ENCODE data around the gene TSPAN4. TPM values are rescaled to one million over a fixed set of nuclear protein-coding genes. Genes with fewer than 3 reads are reported as not detected.

The TSPAN4 gene
- total and polyA plus RNA-seq, 10 donors = 32.1 to 140 (median 107) TPM

DNA sequence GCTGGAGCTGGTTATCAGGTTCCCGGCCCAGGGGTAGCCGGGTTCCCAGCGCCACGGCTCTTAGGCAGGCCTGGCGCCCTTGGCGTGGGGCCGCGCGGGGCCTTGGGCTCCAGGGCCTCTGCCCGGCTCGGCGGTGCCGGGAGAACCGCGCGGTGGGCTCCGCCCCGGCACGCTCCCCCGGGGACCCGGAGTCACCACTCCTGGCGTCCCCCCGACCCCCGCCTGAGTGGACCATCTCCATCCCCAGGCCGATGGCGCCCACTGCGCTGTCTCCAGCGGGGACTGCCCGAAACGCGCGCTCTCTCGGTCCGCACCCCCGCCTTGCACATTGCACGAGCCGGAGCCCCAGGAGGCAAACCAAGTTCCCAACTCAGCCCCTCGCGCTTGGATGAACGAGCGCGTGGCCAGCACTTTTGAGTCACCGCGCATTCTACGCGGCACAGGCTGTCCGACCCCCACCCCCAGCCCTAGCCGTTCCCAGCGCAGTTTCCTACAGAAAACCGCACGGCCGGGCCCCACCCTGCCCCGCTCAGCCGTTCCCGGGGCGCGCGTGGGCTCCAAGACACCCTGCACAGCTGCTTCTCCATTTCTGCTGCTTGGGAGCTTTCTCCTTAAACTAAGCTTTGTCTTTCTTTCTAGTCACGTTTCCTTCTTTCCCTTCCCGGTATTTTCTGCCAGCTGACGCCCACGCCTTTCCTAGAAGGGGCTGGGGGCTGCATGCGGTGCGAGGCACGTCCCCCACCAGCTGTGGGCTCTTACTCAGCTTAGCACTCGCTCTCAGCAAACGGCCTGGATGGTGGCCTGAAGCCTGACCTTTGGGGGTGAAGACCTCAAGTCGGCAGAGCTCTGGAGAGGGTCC, 68.6 kb downstream of the TSPAN4 start:
- peak; percentile 76 for DNase-seq
- 1 to 9% (median 3%) methylated on average over 24 to 68 of the region's 68 CpGs for WGBS, 5 donors
- Histone ChIP-seq H3K27me3 (replicated peaks in 1 of 7) (no peaks in the 10 kb centered on the region), H3K27ac (peak overlapping the region; percentile 88 to 97 (median 93)), H3K36me3 (peaks cover 0 to 30% (median 0%) of the 10 kb centered on the region in 6 donors), H3K4me3 (peak overlapping the region; percentile 78 to 98 (median 86)), H3K9me3 (no peaks in the 10 kb centered on the region), H3K4me1 (peaks cover 5 to 75% (median 38%) of the 10 kb centered on the region in 6 donors)
- intact Hi-C loops (cut with DNase I; ENCODE audit: low total_unique reads) = no loop called here
- peak in 2 of 3 donors; percentile 61 to 67 for TF ChIP-seq POLR2AphosphoS5 (IDR thresholded peaks at IDR 0.05)
- TF ChIP-seq, protein P1, sequence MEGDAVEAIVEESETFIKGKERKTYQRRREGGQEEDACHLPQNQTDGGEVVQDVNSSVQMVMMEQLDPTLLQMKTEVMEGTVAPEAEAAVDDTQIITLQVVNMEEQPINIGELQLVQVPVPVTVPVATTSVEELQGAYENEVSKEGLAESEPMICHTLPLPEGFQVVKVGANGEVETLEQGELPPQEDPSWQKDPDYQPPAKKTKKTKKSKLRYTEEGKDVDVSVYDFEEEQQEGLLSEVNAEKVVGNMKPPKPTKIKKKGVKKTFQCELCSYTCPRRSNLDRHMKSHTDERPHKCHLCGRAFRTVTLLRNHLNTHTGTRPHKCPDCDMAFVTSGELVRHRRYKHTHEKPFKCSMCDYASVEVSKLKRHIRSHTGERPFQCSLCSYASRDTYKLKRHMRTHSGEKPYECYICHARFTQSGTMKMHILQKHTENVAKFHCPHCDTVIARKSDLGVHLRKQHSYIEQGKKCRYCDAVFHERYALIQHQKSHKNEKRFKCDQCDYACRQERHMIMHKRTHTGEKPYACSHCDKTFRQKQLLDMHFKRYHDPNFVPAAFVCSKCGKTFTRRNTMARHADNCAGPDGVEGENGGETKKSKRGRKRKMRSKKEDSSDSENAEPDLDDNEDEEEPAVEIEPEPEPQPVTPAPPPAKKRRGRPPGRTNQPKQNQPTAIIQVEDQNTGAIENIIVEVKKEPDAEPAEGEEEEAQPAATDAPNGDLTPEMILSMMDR (IDR thresholded peaks at IDR 0.05 in 8 of 11, conservative IDR thresholded peaks at IDR 0.05 in 3 of 11) = peak in 2 of 11 experiments; percentile 0 to 11
- peak in 1 of 3 donors; percentile 12 for TF ChIP-seq POLR2A (IDR thresholded peaks at IDR 0.05)

DNA sequence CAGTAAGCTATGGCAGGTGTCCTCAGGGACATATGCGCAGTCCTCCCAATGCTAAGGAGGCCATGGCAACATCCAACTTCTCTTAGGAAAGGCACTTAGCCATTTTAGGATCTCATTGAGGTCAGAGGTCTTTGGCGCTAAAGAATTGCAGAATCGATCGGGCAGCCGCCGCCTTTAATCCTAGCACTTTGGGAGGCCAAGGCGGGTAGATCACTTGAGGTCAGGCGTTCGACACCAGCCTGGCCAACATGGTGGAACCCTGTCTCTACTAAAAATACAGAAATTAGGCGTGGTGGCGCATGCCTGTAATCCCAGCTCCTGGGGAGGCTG, 69.2 kb downstream of the TSPAN4 start:
- Histone ChIP-seq H3K4me1 (peaks cover 5 to 80% (median 38%) of the 10 kb centered on the region in 6 donors), H3K9me3 (no peaks in the 10 kb centered on the region), H3K4me3 (peak overlapping the region in 6 of 8 donors; percentile 78 to 98 (median 88)), H3K36me3 (peaks cover 0 to 24% (median 0%) of the 10 kb centered on the region in 6 donors), H3K27ac (peak overlapping the region; percentile 88 to 97 (median 93)), H3K27me3 (replicated peaks in 1 of 7) (no peaks in the 10 kb centered on the region)
- 79 to 96% (median 90%) methylated on average over 11 of the region's 11 CpGs for WGBS, 5 donors
- TF ChIP-seq, protein P1 (IDR thresholded peaks at IDR 0.05 in 8 of 11, conservative IDR thresholded peaks at IDR 0.05 in 3 of 11) = no peak
- TF ChIP-seq POLR2A (IDR thresholded peaks at IDR 0.05) (no peak), POLR2AphosphoS5 (IDR thresholded peaks at IDR 0.05) (no peak)
- intact Hi-C loops (cut with DNase I; ENCODE audit: low total_unique reads) = no loop called here
- no peak for DNase-seq

DNA sequence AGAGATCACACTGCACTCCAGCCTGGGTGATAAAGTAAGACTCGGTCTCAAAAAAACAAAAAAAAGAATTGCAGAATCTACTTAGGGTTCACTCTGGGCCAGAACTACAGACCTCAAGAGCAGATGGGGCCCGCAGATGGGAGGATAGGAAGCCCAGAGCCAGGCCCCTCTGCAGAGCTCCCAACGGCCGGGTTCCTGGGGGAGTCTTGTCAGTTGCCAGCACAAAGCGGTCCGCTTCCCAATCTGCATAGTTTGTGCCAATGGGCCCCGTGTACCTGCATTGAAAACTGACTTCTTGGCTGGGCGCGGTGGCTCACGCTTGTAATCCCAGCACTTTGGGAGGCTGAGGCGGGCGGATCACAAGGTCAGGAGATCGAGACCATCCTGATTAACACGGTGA, 69.6 kb downstream of the TSPAN4 start:
- DNase-seq = no peak
- no peaks in the 10 kb centered on the region for H3K27me3 ChIP-seq (replicated peaks in 1 of 7)
- intact Hi-C loops (cut with DNase I; ENCODE audit: low total_unique reads) = no loop called here
- TF ChIP-seq POLR2A (IDR thresholded peaks at IDR 0.05) = no peak
- TF ChIP-seq POLR2AphosphoS5 (IDR thresholded peaks at IDR 0.05) = no peak
- peak overlapping the region; percentile 88 to 97 (median 93) for H3K27ac ChIP-seq
- H3K9me3 ChIP-seq = no peaks in the 10 kb centered on the region
- 85 to 95% (median 90%) methylated on average over 13 to 14 of the region's 14 CpGs for WGBS, 5 donors
- H3K4me3 ChIP-seq = peak overlapping the region in 5 of 8 donors; percentile 78 to 98 (median 87)
- peaks cover 5 to 82% (median 38%) of the 10 kb centered on the region in 6 donors for H3K4me1 ChIP-seq
- peaks cover 0 to 20% (median 0%) of the 10 kb centered on the region in 6 donors for H3K36me3 ChIP-seq

DNA sequence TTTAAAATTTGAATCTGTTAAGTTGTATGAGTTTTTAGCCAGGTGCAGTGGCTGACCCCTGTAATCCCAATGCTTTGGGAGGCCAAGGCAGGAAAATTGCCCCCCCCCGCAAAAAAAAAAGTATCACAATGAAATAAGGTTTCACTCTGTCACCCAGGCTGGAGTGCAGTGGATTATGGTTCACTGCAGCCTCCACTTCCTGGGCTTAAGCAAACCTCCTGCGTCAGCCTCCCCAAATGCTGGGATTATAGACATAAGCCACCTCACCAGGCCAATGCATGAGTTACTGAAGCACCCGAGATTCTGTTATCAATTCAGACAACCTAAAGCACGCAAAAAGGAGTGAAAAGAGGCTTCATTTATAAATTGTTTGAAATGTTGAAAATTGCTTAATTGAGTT, 70.4 kb downstream of the TSPAN4 start:
- H3K9me3 ChIP-seq = no peaks in the 10 kb centered on the region
- intact Hi-C loops (cut with DNase I; ENCODE audit: low total_unique reads) = no loop called here
- TF ChIP-seq, protein P1 (IDR thresholded peaks at IDR 0.05 in 8 of 11, conservative IDR thresholded peaks at IDR 0.05 in 3 of 11) = no peak
- TF ChIP-seq POLR2AphosphoS5 (IDR thresholded peaks at IDR 0.05) (no peak), POLR2A (IDR thresholded peaks at IDR 0.05) (no peak)
- no peaks in the 10 kb centered on the region for H3K27me3 ChIP-seq (replicated peaks in 1 of 7)
- 79 to 94% (median 87%) methylated on average over 4 of the region's 4 CpGs for WGBS, 5 donors
- DNase-seq = no peak
- H3K36me3 ChIP-seq = peaks cover 0 to 12% (median 0%) of the 10 kb centered on the region in 6 donors
- H3K27ac ChIP-seq = peak overlapping the region; percentile 63 to 97 (median 93)
- peaks cover 5 to 74% (median 31%) of the 10 kb centered on the region in 6 donors for H3K4me1 ChIP-seq
- peak overlapping the region in 2 of 8 donors; percentile 92 to 98 for H3K4me3 ChIP-seq

Data from spleen (tissue), 11 donors.